Measurements from ENCODE around the gene STARD5.

STARD5 gene

GRCh38 chr15:81357180-81357686, 33.3 kb upstream of the STARD5 start:
- Histone ChIP-seq H3K27me3 (ENCODE audit: insufficient read depth, poor library complexity, severe bottlenecking) (no peaks in the 10 kb centered on the region), H3K4me3 (replicated peaks; ENCODE audit: insufficient read depth, low read length) (no peak overlapping the region), H3K27ac (replicated peaks) (no peak overlapping the region)
- DNase-seq (ENCODE audit: low read depth in 1 of 2, low spot score in 1 of 2), result no peak
- no peak for TF ChIP-seq POLR2AphosphoS5 (IDR thresholded peaks at IDR 0.05; ENCODE audit: low read depth)
- TF ChIP-seq REST (IDR thresholded peaks at IDR 0.05; ENCODE audit: insufficient replicate concordance, low read depth), result no peak
- no peak for TF ChIP-seq SPI1 (IDR thresholded peaks at IDR 0.05; ENCODE audit: borderline replicate concordance, low read depth)
- no peak for TF ChIP-seq GABPA (IDR thresholded peaks at IDR 0.05; ENCODE audit: low read depth)
- TF ChIP-seq CTCF (IDR thresholded peaks at IDR 0.05; ENCODE audit: insufficient read depth, low read length), result no peak

GRCh38 chr15:81356252-81356651, 32.3 kb upstream of the STARD5 start:
- DNase-seq (ENCODE audit: low read depth in 1 of 2, low spot score in 1 of 2), result no peak
- no peak overlapping the region for H3K27ac ChIP-seq (replicated peaks)
- no peak for TF ChIP-seq GABPA (IDR thresholded peaks at IDR 0.05; ENCODE audit: low read depth)
- no peak for TF ChIP-seq SPI1 (IDR thresholded peaks at IDR 0.05; ENCODE audit: borderline replicate concordance, low read depth)
- TF ChIP-seq POLR2AphosphoS5 (IDR thresholded peaks at IDR 0.05; ENCODE audit: low read depth), result no peak
- no peak for TF ChIP-seq CTCF (IDR thresholded peaks at IDR 0.05; ENCODE audit: insufficient read depth, low read length)
- TF ChIP-seq REST (IDR thresholded peaks at IDR 0.05; ENCODE audit: insufficient replicate concordance, low read depth), result no peak
- H3K4me3 ChIP-seq (replicated peaks; ENCODE audit: insufficient read depth, low read length), result no peak overlapping the region
- H3K27me3 ChIP-seq (ENCODE audit: insufficient read depth, poor library complexity, severe bottlenecking), result no peaks in the 10 kb centered on the region

- Histone ChIP-seq H3K4me3 (replicated peaks; ENCODE audit: insufficient read depth, low read length) (no peak overlapping the region), H3K27me3 (ENCODE audit: insufficient read depth, poor library complexity, severe bottlenecking) (no peaks in the 10 kb centered on the region), H3K27ac (replicated peaks) (no peak overlapping the region)
- no peak for DNase-seq (ENCODE audit: low read depth in 1 of 2, low spot score in 1 of 2)
- no peak for TF ChIP-seq GABPA (IDR thresholded peaks at IDR 0.05; ENCODE audit: low read depth)
- TF ChIP-seq REST (IDR thresholded peaks at IDR 0.05; ENCODE audit: insufficient replicate concordance, low read depth), result no peak
- no peak for TF ChIP-seq SPI1 (IDR thresholded peaks at IDR 0.05; ENCODE audit: borderline replicate concordance, low read depth)
- TF ChIP-seq POLR2AphosphoS5 (IDR thresholded peaks at IDR 0.05; ENCODE audit: low read depth), result no peak
- no peak for TF ChIP-seq CTCF (IDR thresholded peaks at IDR 0.05; ENCODE audit: insufficient read depth, low read length)
Measured at GRCh38 chr15:81351651-81352050, 27.7 kb upstream of the STARD5 start.

Data from HL-60 (cell line).